Measurements from ENCODE around the gene MCOLN3.
"Not testable (repeated sequence)": the region's sequence is repeated elsewhere in the genome, so short reads cannot be mapped to it uniquely, and the experiment has no call there.

MCOLN3 gene

GRCh38 chr1:85047472-85048295 is 616 bp downstream of the MCOLN3 start:
- DNase-seq (ENCODE audit: low read depth), result no peak

- DNase-seq (ENCODE audit: low read depth), result no peak
Observed at GRCh38 chr1:85047144-85047471, 1.2 kb downstream of the MCOLN3 start.

- DNase-seq (ENCODE audit: low read depth), result no peak
Observed at GRCh38 chr1:85042413-85042812, 5.9 kb downstream of the MCOLN3 start.

GRCh38 chr1:85041793-85042192 is 6.5 kb downstream of the MCOLN3 start:
- no peak for DNase-seq (ENCODE audit: low read depth)

GRCh38 chr1:85033221-85033620 is 15.1 kb downstream of the MCOLN3 start:
- DNase-seq (ENCODE audit: low read depth), result no peak

- DNase-seq (ENCODE audit: low read depth), result no peak
Observed at GRCh38 chr1:85030536-85030935, 17.8 kb downstream of the MCOLN3 start.

- no peak for DNase-seq (ENCODE audit: low read depth)
Observed at GRCh38 chr1:85028151-85028550, 20.1 kb downstream of the MCOLN3 start.

- no peak for DNase-seq (ENCODE audit: low read depth)
Observed at GRCh38 chr1:85027242-85027983, 20.9 kb downstream of the MCOLN3 start.

- no peak for DNase-seq (ENCODE audit: low read depth)
Observed at GRCh38 chr1:85025940-85026339, 22.4 kb downstream of the MCOLN3 start.

GRCh38 chr1:85024736-85025135 is 23.6 kb downstream of the MCOLN3 start:
- no peak for DNase-seq (ENCODE audit: low read depth)

GRCh38 chr1:85022700-85023099 is 25.6 kb downstream of the MCOLN3 start:
- no peak for DNase-seq (ENCODE audit: low read depth)

GRCh38 chr1:85019994-85020393 is 28.3 kb downstream of the MCOLN3 start:
- no peak for DNase-seq (ENCODE audit: low read depth)

- DNase-seq (ENCODE audit: low read depth), result no peak
Observed at GRCh38 chr1:85015826-85016225, 32.5 kb downstream of the MCOLN3 start.

GRCh38 chr1:85005641-85006040 is 42.7 kb downstream of the MCOLN3 start:
- DNase-seq (ENCODE audit: low read depth), result not testable (repeated sequence)

GRCh38 chr1:85001742-85002141 is 46.6 kb downstream of the MCOLN3 start:
- no peak for DNase-seq (ENCODE audit: low read depth)

- peak; percentile 44 for DNase-seq (ENCODE audit: low read depth)
Observed at GRCh38 chr1:84998642-84999280, 49.5 kb downstream of the MCOLN3 start.

- DNase-seq (ENCODE audit: low read depth), result no peak
Observed at GRCh38 chr1:84997667-84998600, 50.4 kb downstream of the MCOLN3 start.

GRCh38 chr1:84996846-84997666 is 51.2 kb downstream of the MCOLN3 start, which contains the start of gene MCOLN2:
TSS of gene MCOLN2 (minus strand) at chr1:84997113. CDS start at chr1:84996872, 241 bp downstream.
- peak; percentile 33 for DNase-seq (ENCODE audit: low read depth)

- DNase-seq (ENCODE audit: low read depth), result no peak
Observed at GRCh38 chr1:84995484-84996334, 52.6 kb downstream of the MCOLN3 start.

Data from T follicular helper cell (primary cell).